Muscle layer of colon (tissue), 2 donors: ENCODE data around the gene RIC3.

Experiments used
- H3K27ac ChIP-seq: one replicate; pipeline ENCODE4 v1.7.0; 2013; ENCODE audit warnings: low read depth, mild to moderate bottlenecking, low read length, moderate library complexity
- H3K27me3 ChIP-seq, 2 donors: one replicate each; pipeline ENCODE4 v1.7.0; 2013; ENCODE audit warnings: low read length in 2 of 2, mild to moderate bottlenecking in 2 of 2; ENCODE audit not compliant: insufficient read depth in 2 of 2, control insufficient read depth in 1 of 2
- H3K36me3 ChIP-seq: one replicate; pipeline ENCODE4 v1.7.0; 2013; ENCODE audit warnings: mild to moderate bottlenecking, low read length; ENCODE audit not compliant: insufficient read depth
- H3K4me1 ChIP-seq: one replicate; pipeline ENCODE4 v1.7.0; 2013; ENCODE audit warnings: mild to moderate bottlenecking, low read length; ENCODE audit not compliant: insufficient read depth
- H3K4me3 ChIP-seq, 2 donors: one replicate each; pipeline ENCODE4 v1.7.0; 2013; ENCODE audit warnings: low read length in 2 of 2, low read depth in 1 of 2, mild to moderate bottlenecking in 1 of 2, moderate library complexity in 1 of 2
- H3K9ac ChIP-seq: one replicate; pipeline ENCODE4 v1.7.0; 2013; ENCODE audit warnings: low read length
- H3K9me3 ChIP-seq: one replicate; pipeline ENCODE4 v1.7.0; 2013; ENCODE audit warnings: mild to moderate bottlenecking, low read length
- donor health status: abdominal sarcoma.
- donor health status: Adenocarcinoma of cecum.

The RIC3 gene

DNA sequence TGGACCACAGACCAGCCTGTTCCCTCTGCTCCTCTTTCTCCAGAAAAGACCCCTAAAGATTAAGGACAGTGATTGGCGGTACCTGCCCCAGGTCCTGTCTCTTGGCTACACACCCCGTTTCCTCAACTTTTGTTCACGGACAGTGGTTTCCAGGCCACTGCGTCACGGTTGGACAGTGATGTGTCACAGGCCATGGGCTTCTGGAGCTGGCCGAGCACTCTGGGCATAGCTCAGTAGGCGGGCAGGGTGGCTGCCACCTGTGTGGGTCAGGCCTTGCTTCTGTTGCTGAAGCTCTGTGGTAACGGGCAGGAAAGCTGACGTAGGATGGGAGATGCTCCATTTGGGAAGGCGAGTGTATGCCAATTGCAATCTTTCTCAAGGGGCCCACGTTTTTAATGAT, 74.2 kb downstream of the RIC3 start:
- Histone ChIP-seq H3K27me3 (no peaks in the 10 kb centered on the region), H3K36me3 (peaks cover 46% of the 10 kb centered on the region), H3K9ac (no peak overlapping the region), H3K27ac (no peak overlapping the region), H3K4me3 (no peak overlapping the region), H3K4me1 (peaks cover 12% of the 10 kb centered on the region), H3K9me3 (no peaks in the 10 kb centered on the region)

DNA sequence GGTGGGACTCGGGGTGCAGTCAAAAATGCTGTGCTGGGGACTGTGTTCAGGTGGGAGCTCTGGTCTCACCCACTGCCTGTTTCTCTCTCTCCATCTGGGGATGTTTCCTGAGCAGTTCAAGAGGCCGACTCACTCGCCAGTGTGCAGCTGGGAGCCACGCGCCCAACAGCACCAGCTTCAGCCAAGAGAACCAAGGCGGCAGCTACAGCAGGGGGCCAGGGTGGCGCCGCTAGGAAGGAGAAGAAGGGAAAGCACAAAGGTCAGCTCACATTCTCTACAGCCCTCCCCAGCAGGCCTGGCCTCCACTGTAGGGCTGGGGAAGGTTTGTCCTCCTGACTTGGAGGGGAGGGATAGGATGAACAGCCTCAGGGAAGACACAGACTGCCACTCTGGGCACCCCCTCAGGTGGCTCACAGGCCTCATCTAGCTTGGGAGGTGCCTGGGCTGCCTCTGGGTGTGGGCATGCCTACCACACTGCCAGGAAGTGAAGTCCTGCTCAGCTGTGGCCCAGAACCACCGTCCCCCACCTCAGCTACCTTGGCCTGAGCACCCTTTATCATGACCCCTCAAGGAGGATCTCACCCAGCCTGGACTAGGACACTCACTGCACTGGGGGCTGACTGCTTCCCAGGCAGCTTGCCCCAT, 74.8 kb downstream of the RIC3 start:
- H3K4me3 ChIP-seq = no peak overlapping the region
- H3K9me3 ChIP-seq = no peaks in the 10 kb centered on the region
- H3K4me1 ChIP-seq = peaks cover 12% of the 10 kb centered on the region
- peaks cover 40% of the 10 kb centered on the region for H3K36me3 ChIP-seq
- H3K27me3 ChIP-seq = no peaks in the 10 kb centered on the region
- H3K27ac ChIP-seq = no peak overlapping the region
- no peak overlapping the region for H3K9ac ChIP-seq

DNA sequence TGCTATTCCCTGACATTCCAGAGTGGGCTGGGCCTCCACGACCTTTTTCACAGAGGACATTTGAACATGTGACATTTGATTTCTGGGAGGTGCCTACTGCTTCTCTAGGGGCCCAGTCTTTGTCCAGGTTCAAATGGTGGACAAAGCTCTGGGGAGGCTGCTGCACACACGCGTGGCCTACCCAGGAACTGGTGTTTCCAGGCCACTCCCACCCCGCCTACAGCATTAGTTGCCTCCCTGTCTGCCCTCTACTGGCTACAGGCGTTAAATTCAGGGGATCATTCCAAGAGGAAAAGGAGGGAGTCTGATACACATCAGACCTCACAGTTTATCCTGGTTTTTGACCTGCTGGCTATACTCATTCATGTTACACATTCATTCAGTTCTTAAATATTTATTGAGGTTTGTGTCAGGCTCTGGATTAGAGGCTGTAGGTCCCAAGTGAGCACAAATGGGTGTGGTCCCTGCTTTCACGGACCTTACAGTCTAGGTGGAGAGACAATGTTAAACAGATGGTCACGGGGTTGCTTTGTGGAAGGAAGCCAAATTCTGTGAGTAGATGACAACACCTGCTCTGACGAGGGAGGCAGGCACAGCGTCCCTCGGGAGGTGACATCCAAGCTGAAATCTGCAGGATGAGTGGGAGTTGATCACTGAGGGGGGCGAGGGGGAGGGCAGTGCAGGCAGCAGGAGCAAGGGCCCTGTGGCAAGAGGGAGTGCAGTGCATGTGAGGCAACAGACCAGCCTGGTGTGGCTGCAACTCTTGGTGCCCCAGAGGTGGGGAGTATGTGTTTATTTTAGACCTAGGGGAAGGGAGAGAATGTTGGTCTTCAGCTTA, 76.0 kb downstream of the RIC3 start:
- Histone ChIP-seq H3K36me3 (peaks cover 29% of the 10 kb centered on the region), H3K4me1 (peaks cover 12% of the 10 kb centered on the region), H3K9me3 (no peaks in the 10 kb centered on the region), H3K27ac (no peak overlapping the region), H3K9ac (no peak overlapping the region), H3K27me3 (no peaks in the 10 kb centered on the region), H3K4me3 (no peak overlapping the region)

DNA sequence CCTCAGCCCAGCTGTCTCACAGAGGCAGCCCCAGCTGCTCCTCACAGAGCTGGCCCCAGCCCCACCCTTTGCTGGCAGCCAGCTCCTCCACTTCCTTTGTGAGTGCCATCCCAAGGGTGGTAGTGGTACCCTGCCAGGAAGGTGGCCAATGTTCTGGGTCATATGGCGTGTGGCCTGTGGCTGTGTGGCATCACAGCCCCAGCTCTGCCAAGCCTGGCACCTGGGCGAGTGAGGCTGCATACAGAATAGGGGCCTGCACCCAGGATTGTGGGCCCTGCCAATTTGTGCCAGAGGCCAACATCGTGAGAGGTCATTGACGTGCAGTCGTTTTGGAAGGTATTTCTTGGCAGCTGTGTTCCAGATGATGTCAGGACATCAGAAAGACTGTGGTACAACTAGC, 77.1 kb downstream of the RIC3 start:
- H3K27ac ChIP-seq = no peak overlapping the region
- H3K36me3 ChIP-seq = peaks cover 18% of the 10 kb centered on the region
- peaks cover 12% of the 10 kb centered on the region for H3K4me1 ChIP-seq
- no peaks in the 10 kb centered on the region for H3K9me3 ChIP-seq
- H3K27me3 ChIP-seq = no peaks in the 10 kb centered on the region
- no peak overlapping the region for H3K4me3 ChIP-seq
- H3K9ac ChIP-seq = no peak overlapping the region

DNA sequence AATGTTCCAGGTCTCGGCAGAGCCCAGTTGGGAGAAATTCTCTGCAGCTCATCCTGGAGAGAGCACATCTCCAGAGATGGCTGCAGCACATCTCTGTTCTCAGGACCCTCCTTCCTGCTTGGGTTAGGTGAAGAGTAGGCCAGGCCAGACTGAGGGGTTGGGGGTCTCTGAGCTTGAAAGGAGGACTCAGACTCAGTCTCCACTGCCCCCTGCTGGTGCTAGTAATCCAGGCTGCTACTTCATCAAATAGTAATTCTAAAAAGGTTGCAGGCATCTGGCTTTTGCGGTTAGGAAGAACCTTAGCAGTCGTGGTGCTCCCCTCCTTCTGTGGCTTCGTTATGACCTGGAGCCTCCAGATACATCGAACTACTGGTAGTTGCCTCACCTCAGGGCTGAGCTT, 78.1 kb downstream of the RIC3 start:
- no peaks in the 10 kb centered on the region for H3K9me3 ChIP-seq
- no peak overlapping the region for H3K27ac ChIP-seq
- H3K4me3 ChIP-seq = no peak overlapping the region
- H3K4me1 ChIP-seq = peaks cover 12% of the 10 kb centered on the region
- H3K36me3 ChIP-seq = peaks cover 10% of the 10 kb centered on the region
- no peaks in the 10 kb centered on the region for H3K27me3 ChIP-seq
- no peak overlapping the region for H3K9ac ChIP-seq

DNA sequence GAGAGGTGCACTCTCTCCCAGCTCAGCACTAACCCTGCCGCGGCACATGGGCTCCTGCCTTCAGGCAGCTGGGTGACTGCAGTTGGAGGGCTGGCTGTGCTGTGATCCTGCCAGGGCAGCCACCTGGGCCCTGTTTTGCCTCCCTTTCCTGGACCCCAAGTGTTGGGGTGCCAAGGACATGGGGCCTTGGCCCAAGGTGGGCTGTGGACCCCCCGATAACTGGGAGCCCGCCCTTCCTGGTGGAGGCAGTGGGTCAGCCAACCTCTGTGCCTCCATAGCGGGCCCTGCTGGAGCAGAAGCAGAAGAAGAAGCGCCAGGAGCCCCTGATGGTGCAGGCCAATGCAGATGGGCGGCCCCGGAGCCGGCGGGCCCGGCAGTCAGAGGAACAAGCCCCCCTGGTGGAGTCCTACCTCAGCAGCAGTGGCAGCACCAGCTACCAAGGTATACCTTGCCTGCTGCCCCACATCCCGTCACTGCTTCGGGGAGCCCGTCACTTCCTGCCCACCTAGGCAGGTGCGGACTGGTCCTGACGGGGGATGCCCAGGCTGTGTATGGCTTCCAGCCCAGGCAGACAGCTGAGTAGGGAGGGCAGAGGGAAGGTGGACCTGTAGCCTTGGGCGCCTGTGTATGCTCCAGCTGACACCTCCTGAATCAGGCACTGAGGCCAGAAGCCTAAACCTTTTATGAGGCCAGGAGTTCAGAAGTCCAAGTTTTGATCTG, 78.9 kb downstream of the RIC3 start:
- peaks cover 12% of the 10 kb centered on the region for H3K4me1 ChIP-seq
- H3K27ac ChIP-seq = no peak overlapping the region
- no peaks in the 10 kb centered on the region for H3K27me3 ChIP-seq
- no peak overlapping the region for H3K4me3 ChIP-seq
- H3K9ac ChIP-seq = no peak overlapping the region
- H3K9me3 ChIP-seq = no peaks in the 10 kb centered on the region
- H3K36me3 ChIP-seq = peaks cover 7% of the 10 kb centered on the region

DNA sequence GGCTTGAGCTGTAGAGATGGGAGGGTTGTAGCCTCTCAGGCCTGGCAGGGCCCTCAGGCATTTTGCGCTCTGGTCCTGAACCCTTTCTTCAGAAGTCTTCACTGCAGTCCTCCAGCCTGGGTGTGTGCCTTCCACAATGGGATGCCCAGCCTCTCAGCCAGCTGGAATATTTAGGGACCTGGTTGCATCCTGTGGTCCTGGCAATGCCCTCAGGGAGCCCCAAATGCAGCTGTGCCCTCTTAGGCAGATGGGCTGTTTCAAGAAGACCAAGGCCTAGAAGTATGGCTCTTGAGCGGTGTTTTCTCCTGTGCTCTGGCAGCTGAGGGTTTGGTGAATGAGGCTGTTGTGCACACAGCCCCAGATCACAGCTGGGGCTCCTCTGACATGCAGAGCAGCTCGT, 81.1 kb downstream of the RIC3 start:
- Histone ChIP-seq H3K36me3 (no peaks in the 10 kb centered on the region), H3K9ac (no peak overlapping the region), H3K27ac (no peak overlapping the region), H3K27me3 (no peaks in the 10 kb centered on the region), H3K4me1 (peaks cover 15% of the 10 kb centered on the region), H3K9me3 (no peaks in the 10 kb centered on the region), H3K4me3 (no peak overlapping the region)

DNA sequence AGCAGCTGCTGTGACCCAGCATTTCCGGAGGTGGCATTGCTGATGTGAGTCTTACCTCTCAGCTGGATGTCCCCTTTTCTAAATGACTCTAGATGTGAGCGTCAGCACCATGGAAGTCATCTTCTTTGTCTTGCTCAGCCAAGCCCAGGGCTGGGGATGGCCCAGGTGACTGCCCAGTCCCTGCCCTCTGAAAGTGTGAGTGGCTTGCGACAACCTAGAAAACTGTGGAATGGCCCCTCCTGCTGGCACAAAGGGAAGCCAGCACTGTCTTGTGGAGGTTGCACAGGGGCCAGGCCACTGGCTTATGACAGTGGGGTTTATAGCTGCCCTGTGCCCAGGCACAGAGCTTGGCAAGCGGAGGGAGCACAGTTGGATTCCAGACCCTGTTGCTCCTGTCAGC, 81.6 kb downstream of the RIC3 start:
- peaks cover 15% of the 10 kb centered on the region for H3K4me1 ChIP-seq

DNA sequence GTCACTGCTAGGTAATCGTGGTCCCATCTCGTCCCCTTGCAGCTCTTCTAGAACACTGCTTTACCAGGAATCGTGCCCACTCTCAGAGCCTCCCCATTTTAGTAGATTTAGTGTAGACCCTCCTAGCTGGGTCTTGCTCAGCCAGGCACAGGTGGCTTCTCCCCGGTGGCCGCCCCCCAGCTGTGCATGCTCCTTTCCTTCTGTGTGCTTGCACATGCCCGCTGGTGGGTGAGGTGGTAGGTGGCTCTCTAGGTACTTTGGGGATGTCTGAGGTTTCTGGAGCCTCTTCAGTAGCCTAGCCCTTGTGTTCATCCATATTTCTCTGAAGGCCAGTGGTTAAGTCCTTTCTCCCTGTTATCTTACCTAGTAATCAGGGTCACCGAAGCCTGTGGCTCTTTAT, 82.3 kb downstream of the RIC3 start:
- H3K4me1 ChIP-seq = peaks cover 18% of the 10 kb centered on the region
- H3K9ac ChIP-seq = no peak overlapping the region
- no peaks in the 10 kb centered on the region for H3K27me3 ChIP-seq
- H3K27ac ChIP-seq = no peak overlapping the region
- no peaks in the 10 kb centered on the region for H3K36me3 ChIP-seq
- H3K9me3 ChIP-seq = no peaks in the 10 kb centered on the region
- H3K4me3 ChIP-seq = no peak overlapping the region

More for the DNA sequence above, 81.6 kb downstream of the RIC3 start:
- Histone ChIP-seq H3K4me3 (no peak overlapping the region), H3K27me3 (no peaks in the 10 kb centered on the region), H3K9me3 (no peaks in the 10 kb centered on the region), H3K27ac (no peak overlapping the region), H3K36me3 (no peaks in the 10 kb centered on the region), H3K9ac (no peak overlapping the region)

DNA sequence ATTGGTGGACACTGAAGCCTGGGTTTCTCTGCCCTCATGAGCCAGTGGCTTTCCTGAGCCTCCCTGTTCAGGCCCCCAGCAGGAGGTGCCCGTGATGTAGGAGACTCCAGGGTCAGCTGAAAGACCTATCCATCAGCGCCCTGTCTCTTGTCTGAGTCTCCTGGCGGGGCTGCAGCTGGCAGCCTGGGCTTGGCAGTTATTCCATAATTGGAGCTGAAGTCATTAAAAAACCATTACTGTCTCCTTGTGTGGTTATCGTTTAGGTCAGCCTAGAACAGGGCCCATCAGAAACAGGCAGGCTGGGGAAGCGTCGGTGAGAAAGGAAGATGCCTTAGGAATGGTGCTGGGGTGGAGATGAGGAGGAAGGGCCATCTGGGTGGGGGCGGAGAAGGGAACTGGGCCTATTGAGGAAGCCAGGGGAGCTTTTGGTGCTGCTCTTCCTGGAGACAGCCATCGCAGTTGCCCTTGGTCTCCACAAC, 82.8 kb downstream of the RIC3 start:
- Histone ChIP-seq H3K9ac (no peak overlapping the region), H3K27me3 (no peaks in the 10 kb centered on the region), H3K27ac (no peak overlapping the region), H3K4me3 (no peak overlapping the region), H3K4me1 (peaks cover 19% of the 10 kb centered on the region), H3K36me3 (no peaks in the 10 kb centered on the region), H3K9me3 (no peaks in the 10 kb centered on the region)

DNA sequence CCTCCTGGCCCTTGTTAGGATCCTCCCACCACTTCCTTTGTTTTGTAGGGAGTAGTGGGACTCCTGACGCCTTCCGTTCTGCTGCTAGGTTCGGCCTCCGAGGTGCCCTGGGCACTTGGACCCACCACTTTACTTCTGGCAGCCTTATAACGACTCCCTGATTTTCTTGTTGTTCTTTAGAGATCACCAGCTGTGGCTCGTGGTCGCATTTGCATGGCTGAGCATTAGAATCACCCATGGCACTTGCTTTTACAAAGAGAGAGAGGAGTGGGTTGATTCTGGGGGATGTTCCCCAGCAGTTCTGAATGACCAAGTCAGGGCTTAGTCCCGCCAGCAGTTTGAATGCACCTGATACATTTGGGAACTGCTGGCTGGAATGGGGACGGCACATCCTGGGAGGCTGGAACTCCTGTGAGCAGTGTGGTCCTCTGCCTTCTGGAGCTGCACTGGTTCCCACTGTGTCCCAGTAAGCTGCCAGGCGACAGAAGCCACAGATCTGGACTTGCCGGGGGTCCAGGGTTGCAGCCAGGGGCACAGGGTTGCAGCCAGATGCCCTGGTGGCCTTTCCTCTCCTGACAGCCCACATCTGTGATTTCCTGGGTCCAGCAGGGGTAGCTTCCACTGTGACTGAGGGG, 83.7 kb downstream of the RIC3 start:
- no peak overlapping the region for H3K9ac ChIP-seq
- H3K4me1 ChIP-seq = peaks cover 19% of the 10 kb centered on the region
- no peaks in the 10 kb centered on the region for H3K36me3 ChIP-seq
- H3K9me3 ChIP-seq = no peaks in the 10 kb centered on the region
- H3K4me3 ChIP-seq = no peak overlapping the region
- no peak overlapping the region for H3K27ac ChIP-seq
- no peaks in the 10 kb centered on the region for H3K27me3 ChIP-seq
